Stomach smooth muscle (tissue), 2 donors: ENCODE results near the gene LRP2.

ENCODE experiments used
- H3K27ac ChIP-seq: one replicate; pipeline ENCODE4 v1.7.0; 2013; ENCODE audit warnings: mild to moderate bottlenecking, low read length, inconsistent platforms
- H3K27me3 ChIP-seq, 2 donors: one replicate each; pipeline ENCODE4 v1.7.0; 2013; ENCODE audit warnings: low read length in 2 of 2; ENCODE audit not compliant: insufficient read depth in 2 of 2, control insufficient read depth in 1 of 2
- H3K36me3 ChIP-seq, 2 donors: one replicate each; pipeline ENCODE4 v1.7.0; 2013; ENCODE audit warnings: low read length in 2 of 2; ENCODE audit not compliant: control insufficient read depth in 2 of 2, insufficient read depth in 2 of 2
- H3K4me1 ChIP-seq: one replicate; pipeline ENCODE4 v1.7.0; 2013; ENCODE audit warnings: low read length; ENCODE audit not compliant: control insufficient read depth, insufficient read depth
- H3K4me3 ChIP-seq, 2 donors: one replicate each; pipeline ENCODE4 v1.7.0; 2013; ENCODE audit warnings: low read length in 2 of 2
- H3K9ac ChIP-seq, 2 donors: one replicate each; pipeline ENCODE4 v1.7.0; 2013; ENCODE audit warnings: low read length in 2 of 2, mild to moderate bottlenecking in 1 of 2
- H3K9me3 ChIP-seq, 2 donors: one replicate each; pipeline ENCODE4 v1.7.0; 2013; ENCODE audit warnings: low read length in 2 of 2; ENCODE audit not compliant: control insufficient read depth in 2 of 2
- donor health status: healthy.
- donor health status: Pancreatic carcinoma.

Gene LRP2

DNA sequence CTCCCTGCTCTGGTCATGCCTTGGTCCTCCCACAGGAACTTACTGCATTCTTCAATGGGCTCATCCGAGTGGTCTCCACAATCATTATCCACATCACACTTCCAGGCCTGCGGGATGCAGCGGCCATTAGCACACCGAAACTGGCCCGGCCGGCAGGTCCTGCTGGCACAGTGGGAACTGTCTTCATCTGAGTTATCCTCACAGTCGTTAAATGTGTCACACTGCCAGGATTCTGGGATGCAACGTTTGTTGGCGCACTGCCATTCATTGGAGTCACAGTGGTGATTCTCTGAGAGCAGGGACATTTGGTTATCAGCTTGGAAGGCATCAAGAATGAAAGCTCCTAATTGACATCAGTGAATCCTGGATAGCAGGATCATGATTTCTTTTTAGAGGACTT, 188.5 kb downstream of the LRP2 start:
- no peaks in the 10 kb centered on the region for H3K4me1 ChIP-seq
- no peaks in the 10 kb centered on the region for H3K36me3 ChIP-seq
- no peak overlapping the region for H3K9ac ChIP-seq
- H3K4me3 ChIP-seq, result no peak overlapping the region
- H3K27me3 ChIP-seq, result no peaks in the 10 kb centered on the region
- no peak overlapping the region for H3K27ac ChIP-seq
- H3K9me3 ChIP-seq, result no peaks in the 10 kb centered on the region

- Histone ChIP-seq H3K36me3 (no peaks in the 10 kb centered on the region), H3K27me3 (no peaks in the 10 kb centered on the region)
Observed at GRCh38 chr2:169172914-169173313, 189.4 kb downstream of the LRP2 start.

DNA sequence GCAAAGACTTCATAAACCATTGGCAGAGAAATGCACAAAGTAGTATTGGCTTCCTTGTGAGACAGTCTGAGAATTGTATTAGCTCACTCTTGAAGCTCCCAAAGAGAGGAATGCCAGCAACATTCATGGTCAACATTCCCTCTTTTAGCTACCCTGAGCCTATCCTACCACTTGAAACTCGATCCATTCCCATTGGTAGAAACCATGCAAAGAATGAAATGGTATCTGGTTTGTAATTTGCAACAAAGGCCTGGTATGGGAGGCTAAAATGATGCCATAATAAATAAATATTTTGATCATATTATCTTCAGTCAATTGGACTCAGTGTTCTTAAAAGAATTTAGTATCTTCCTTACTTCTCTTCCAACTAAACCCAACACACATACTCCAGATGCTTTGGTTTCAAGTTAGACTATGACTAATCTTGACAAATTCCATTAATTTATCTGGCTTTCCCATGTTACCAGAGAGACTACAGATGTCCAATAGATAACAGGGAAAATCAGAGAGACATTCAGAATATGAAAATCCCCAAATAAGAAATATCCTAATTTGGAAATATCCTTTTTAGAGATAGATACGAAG, 190.1 kb downstream of the LRP2 start:
- Histone ChIP-seq H3K9ac (no peak overlapping the region), H3K27ac (no peak overlapping the region), H3K4me1 (no peaks in the 10 kb centered on the region), H3K27me3 (no peaks in the 10 kb centered on the region), H3K4me3 (no peak overlapping the region), H3K9me3 (peaks cover 0 to 3% of the 10 kb centered on the region in 2 donors), H3K36me3 (no peaks in the 10 kb centered on the region)

More at GRCh38 chr2:169172914-169173313, 189.4 kb downstream of the LRP2 start:
- Histone ChIP-seq H3K4me1 (no peaks in the 10 kb centered on the region), H3K9ac (no peak overlapping the region), H3K4me3 (no peak overlapping the region), H3K27ac (no peak overlapping the region), H3K9me3 (peaks cover 0 to 3% of the 10 kb centered on the region in 2 donors)

GRCh38 chr2:169165791-169166190, 196.5 kb downstream of the LRP2 start:
- Histone ChIP-seq H3K4me1 (no peaks in the 10 kb centered on the region), H3K9ac (no peak overlapping the region), H3K9me3 (peaks cover 0 to 3% of the 10 kb centered on the region in 2 donors)

GRCh38 chr2:169164311-169164710, 198.0 kb downstream of the LRP2 start:
- H3K36me3 ChIP-seq, result no peaks in the 10 kb centered on the region
- H3K9ac ChIP-seq, result no peak overlapping the region
- H3K27me3 ChIP-seq, result peaks cover 0 to 2% of the 10 kb centered on the region in 2 donors
- H3K4me1 ChIP-seq, result no peaks in the 10 kb centered on the region
- H3K27ac ChIP-seq, result no peak overlapping the region
- peaks cover 0 to 3% of the 10 kb centered on the region in 2 donors for H3K9me3 ChIP-seq
- H3K4me3 ChIP-seq, result no peak overlapping the region

More at GRCh38 chr2:169165791-169166190, 196.5 kb downstream of the LRP2 start:
- Histone ChIP-seq H3K27ac (no peak overlapping the region), H3K4me3 (no peak overlapping the region), H3K27me3 (peaks cover 0 to 2% of the 10 kb centered on the region in 2 donors), H3K36me3 (no peaks in the 10 kb centered on the region)

DNA sequence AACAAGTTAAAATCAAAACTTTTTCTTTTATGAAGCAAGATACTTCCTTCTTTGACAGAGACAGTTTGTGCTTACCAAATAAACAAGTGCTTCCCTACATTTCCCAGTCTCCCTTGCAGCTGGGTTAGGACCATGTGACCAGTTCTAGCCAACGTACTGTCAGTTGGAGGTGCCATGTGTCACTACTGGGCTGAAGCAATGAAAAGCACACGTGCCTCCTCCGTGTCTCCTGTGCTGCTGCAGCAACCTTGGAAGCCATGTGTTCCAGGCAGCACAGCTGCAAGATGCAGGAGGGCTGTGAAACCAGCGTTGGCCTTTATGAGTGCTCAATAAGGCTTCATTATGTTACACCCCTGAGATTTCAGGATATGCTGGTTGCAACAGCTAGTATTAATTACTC, 199.7 kb downstream of the LRP2 start:
- no peaks in the 10 kb centered on the region for H3K4me1 ChIP-seq
- no peak overlapping the region for H3K27ac ChIP-seq
- peaks cover 0 to 2% of the 10 kb centered on the region in 2 donors for H3K27me3 ChIP-seq
- no peaks in the 10 kb centered on the region for H3K36me3 ChIP-seq
- H3K9ac ChIP-seq, result no peak overlapping the region
- no peaks in the 10 kb centered on the region for H3K9me3 ChIP-seq
- H3K4me3 ChIP-seq, result no peak overlapping the region

DNA sequence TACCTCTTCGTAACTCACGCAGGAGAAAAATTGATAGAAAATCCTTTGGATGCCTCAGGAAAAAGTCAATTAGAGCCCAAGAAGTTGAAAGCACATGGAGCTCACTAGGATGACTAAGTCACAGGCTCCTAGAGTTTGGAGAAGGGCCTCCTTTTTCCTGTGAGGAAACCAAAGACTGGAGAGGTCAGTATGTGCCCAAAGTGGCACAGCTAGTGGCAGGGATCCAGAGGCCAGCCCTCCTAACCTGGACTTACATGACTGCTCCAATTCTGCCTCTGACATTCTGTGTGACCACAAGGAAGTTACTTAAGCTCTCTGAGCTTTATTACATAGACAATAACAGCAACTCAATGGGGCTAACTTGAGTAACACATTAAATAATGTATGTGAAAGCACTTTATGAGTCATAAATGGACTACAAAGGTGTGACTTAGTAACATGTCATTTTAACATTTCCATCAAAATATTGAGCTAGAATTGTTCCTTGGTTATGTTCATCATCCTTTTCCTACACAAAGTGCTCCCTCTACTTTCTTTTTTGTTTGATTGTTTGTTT, 201.3 kb downstream of the LRP2 start:
- H3K4me3 ChIP-seq, result no peak overlapping the region
- H3K9me3 ChIP-seq, result no peaks in the 10 kb centered on the region
- H3K27ac ChIP-seq, result no peak overlapping the region
- H3K27me3 ChIP-seq, result no peaks in the 10 kb centered on the region
- H3K9ac ChIP-seq, result no peak overlapping the region
- H3K36me3 ChIP-seq, result no peaks in the 10 kb centered on the region
- H3K4me1 ChIP-seq, result no peaks in the 10 kb centered on the region

GRCh38 chr2:169159686-169160085, 202.6 kb downstream of the LRP2 start:
- H3K9me3 ChIP-seq, result peaks cover 0 to 2% of the 10 kb centered on the region in 2 donors
- no peaks in the 10 kb centered on the region for H3K27me3 ChIP-seq
- no peak overlapping the region for H3K27ac ChIP-seq

DNA sequence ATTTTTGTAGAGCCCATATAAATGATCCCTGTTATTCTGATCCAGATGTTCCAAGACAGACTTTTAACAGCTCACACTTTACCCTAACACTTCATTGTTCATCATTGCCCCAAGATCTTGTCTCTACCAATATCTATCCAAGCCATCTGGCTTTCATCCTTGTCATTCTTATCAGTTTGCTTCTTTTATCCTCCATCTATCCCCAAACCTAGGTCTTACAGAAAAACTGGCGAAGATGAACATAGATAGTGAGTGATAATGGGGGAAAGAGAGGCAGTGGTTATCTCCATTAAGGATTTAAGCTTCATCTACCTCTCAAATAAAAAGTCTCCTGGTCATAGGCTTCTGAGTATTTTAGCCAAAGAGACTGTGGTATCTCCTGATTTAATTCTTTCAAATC, 203.5 kb downstream of the LRP2 start:
- H3K4me1 ChIP-seq, result no peaks in the 10 kb centered on the region
- peaks cover 2% of the 10 kb centered on the region in 2 donors for H3K9me3 ChIP-seq
- no peak overlapping the region for H3K4me3 ChIP-seq
- no peak overlapping the region for H3K27ac ChIP-seq
- no peaks in the 10 kb centered on the region for H3K27me3 ChIP-seq
- H3K9ac ChIP-seq, result no peak overlapping the region
- H3K36me3 ChIP-seq, result no peaks in the 10 kb centered on the region

More at GRCh38 chr2:169159686-169160085, 202.6 kb downstream of the LRP2 start:
- Histone ChIP-seq H3K4me1 (no peaks in the 10 kb centered on the region), H3K9ac (no peak overlapping the region), H3K36me3 (no peaks in the 10 kb centered on the region), H3K4me3 (no peak overlapping the region)

- Histone ChIP-seq H3K27me3 (no peaks in the 10 kb centered on the region), H3K4me1 (no peaks in the 10 kb centered on the region), H3K9ac (no peak overlapping the region), H3K9me3 (no peaks in the 10 kb centered on the region), H3K4me3 (no peak overlapping the region), H3K36me3 (no peaks in the 10 kb centered on the region), H3K27ac (no peak overlapping the region)
Observed at GRCh38 chr2:169146220-169146619, 216.1 kb downstream of the LRP2 start.

GRCh38 chr2:169143998-169144397, 218.3 kb downstream of the LRP2 start:
- H3K36me3 ChIP-seq, result no peaks in the 10 kb centered on the region
- no peaks in the 10 kb centered on the region for H3K4me1 ChIP-seq
- no peak overlapping the region for H3K9ac ChIP-seq
- no peak overlapping the region for H3K4me3 ChIP-seq
- no peaks in the 10 kb centered on the region for H3K9me3 ChIP-seq
- H3K27ac ChIP-seq, result no peak overlapping the region
- H3K27me3 ChIP-seq, result no peaks in the 10 kb centered on the region
